GM23338 (cell line): ENCODE measurements around the gene ABHD15.

Experiments used
- EZH2 ChIP-seq: fragments of 200-600 bp; sonication (generic); IDR thresholded peaks from one replicate; pipeline ENCODE4 v1.8.0; 2017; ENCODE audit warnings: antibody characterized with exemption, mild to moderate bottlenecking, low read depth; ENCODE audit not compliant: unreplicated experiment
- STAT1 ChIP-seq: IDR thresholded peaks from one replicate; pipeline ENCODE4 v1.6.1; 2016; ENCODE audit warnings: antibody characterized with exemption; ENCODE audit not compliant: unreplicated experiment

DNA sequence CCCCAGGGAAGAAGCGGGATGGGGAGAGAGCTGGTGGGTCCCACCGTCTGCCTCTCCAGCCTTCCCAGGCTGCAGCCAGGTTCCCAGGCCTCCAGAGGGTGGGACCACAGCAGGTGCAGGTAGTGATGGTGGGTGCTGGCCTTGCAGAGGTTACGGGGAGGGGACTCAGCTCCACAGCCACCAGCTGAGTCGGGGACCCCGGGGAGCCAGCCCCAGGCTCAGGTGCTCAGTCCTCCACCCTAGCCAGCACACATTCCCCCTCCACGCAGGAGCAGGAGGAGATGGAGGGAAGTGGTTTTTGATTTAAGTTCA is 6.7 kb upstream of the ABHD15 start:
- TF ChIP-seq EZH2 (no peak), STAT1 (no peak)
